Stimulated activated CD8-positive, alpha-beta memory T cell treated with anti-CD3 and anti-CD28 coated beads, Interleukin-15, amount 100 ng/mL, for 1 hour (primary cell): Measurements from ENCODE around the gene NRXN3.

ENCODE experiments used
- DNase-seq: peaks from one replicate; pipeline ENCODE4 v3.0.0-alpha.2; 2020; ENCODE audit warnings: low read depth

NRXN3 gene

DNA sequence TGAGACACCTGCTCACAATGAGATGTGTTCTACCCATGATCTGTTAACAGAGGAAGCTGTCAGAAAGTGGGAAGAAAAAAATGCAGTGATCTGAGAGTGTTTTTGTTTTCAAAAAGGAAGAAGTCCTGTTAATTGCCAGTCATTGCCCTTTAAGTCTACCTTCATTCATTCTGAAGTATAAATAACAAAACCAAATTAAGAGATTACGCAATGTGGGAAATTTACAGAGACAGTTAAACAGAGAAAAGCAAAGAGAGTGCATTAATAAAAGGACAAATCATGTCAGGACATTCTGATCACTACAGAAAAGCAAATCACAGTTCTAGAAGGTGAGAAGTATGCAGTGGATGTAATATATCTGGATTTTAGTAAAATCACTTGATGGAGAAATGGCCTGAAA lies 154.2 kb downstream of the NRXN3 start:
- DNase-seq, result no peak

DNA sequence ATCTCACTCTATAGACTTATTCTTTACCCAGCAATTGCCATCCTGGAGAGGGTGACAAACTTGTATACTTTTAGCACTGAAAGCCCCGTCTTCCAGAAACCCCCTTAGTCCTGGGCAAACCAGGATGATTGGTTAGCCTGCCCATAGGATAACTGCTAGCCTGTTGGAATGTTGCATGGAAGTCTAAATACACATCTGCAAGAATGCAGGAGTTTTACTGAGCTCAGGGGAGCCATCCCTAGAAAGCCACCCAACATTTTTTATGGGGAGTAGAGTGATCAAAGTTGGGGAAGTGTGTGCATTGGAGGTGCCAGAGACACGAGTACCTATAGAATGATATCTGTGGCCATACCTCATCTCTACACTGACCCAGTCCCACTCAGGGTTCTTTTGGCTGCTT lies 155.7 kb downstream of the NRXN3 start:
- no peak for DNase-seq

DNA sequence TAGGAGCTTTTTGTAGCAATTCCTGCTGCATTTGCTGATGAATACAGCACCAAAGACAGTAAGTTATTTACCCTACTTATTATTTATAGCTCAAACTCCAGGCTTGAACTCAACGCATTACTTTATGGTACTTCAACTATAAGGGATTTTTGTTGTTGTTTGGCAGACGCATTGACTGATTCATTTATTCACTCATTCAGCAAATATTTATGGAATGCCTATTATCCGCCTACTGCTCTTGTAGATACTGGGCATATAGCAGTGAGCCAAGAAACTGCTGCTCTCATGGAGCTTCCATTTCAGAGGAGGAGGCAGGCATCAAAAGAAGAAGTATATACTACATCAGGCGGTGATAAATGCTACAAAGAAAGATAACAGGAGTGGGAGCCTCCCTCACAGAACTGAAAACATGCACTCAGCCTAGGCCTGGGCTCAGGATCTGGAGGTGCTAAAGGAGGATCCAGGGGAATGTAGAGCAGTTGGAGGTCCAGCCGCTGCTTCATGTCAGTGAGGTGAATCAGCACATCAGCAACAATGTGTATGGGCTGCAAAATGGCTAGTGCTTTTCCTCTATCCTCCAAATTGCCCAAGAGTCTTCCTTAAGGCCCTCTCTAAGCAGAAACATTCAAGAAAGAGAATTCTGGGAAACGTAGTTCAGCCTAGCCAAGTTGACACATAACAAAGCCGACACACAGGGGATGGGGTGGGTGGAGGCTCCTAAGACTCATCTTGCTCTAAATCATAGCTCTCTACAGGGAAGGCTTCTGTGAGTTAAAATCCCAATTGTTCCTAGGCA lies 157.5 kb downstream of the NRXN3 start:
- DNase-seq, result no peak

DNA sequence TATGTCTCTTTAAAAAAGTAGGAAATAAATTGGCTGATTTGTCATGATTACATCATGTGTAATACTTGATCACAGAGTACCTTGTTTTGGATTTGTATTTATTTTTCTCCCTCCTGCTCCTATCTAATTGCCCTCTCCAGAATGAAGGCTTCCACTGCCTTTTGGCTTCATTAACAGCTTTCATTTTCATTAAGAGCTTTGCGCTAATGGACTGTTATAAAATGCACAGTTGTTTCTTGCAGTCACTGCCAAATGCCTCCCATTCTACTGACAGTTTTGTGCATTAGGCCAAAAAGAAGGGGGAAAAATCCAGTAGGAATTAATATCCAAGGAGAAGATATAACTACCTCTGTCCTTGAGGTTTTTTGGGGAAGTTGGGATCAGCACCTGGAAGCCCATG lies 159.2 kb downstream of the NRXN3 start:
- no peak for DNase-seq

DNA sequence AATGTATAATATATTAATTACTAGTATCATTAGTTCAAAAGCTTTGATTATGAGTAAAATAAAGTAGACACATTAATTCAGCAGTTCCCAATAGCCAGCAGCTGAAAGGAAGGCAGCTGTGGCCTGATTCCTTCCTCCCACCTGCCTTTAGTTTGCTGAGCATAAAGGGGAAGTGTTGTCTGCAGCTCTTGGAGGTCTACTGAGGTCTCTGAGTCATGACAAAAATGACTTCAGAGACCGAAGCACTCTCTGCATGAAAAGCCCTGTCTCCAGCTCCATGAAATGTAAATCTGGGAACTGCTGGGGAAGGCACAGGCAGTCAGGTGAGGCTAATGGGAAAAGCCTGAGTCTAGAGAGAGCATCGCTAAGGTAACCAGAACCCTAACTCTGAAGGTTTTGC lies 165.4 kb downstream of the NRXN3 start:
- no peak for DNase-seq

DNA sequence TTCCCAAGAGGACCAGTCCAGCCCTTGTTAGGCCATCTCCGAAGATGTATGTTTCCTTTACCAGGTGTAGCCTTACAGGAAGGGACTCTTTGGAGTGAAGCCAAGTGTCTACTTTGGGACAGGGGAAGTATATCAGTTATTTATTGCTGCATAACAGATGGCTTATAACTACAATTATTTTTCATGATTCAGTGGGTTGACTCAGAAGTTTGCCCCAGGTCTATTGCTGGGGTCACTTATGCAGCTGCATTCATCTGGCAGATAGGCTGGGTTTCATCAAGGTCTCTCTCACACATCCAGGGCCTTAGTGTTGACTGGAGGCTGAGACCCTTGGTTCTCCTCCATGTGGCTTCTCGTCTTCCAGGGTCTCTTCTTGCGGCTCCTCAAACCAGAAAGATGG lies 170.1 kb downstream of the NRXN3 start:
- DNase-seq, result no peak

DNA sequence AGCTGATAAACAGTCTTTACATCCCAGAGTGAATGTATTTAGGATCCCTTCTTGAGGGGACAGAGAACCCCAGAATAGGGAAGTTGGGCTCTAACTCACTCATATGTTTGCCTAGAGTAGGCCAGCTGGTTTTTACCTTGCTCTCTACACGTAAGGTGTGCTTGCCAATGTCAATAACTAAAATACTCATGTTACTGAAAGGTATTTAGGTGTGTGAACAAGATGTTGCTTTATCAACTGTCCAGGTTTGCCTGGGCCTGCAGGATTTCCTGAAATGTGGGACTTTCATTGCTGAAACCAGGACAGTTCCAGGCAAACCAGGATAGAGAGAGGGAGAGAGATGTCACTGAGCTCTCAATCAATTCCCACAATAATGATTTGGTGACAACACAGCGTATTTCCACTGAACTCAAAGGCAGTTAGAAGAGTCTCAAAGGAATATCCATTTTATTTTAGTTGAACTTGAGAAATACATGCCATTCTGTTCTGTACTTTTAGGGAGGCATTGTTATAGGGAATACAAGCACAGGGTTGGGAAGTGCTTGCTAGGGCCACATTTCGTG lies 171.7 kb downstream of the NRXN3 start:
- no peak for DNase-seq

DNA sequence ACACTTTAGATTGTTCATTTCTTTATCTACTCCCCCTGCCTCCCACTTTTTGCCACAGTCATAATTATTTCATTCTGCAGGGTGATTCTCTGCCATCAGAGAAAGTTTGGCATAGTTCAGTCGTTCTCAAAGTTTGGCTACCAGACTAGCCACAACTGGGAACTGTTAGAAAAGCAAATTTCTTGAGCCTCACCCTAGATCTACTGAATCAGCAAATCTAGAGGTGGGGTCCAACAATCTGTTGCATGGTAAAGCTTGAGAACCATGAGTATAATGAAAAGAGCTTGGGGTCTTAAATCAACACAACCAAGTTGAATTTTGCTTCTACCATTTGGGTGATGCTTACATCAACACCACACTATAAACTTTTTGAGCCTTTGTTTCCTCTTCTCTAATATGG lies 172.7 kb downstream of the NRXN3 start:
- DNase-seq, result no peak

DNA sequence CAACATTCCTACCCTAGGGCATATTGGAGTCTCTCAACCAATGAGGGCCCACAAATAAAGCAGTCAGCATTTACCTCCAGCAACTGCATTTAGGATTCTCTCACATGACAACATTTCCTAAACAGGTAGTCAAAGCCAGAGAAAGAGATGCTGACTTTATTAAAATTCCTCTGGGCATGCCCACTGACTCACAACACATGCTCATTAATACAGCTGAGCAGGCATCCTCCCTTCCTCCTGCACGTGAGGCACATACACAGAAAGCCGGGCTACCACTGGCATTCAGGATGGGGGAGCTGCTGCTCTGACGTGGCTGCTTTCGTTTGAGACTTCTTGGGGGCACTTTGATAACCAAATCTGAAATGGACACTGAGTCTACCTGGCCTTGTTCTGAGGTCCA lies 174.1 kb downstream of the NRXN3 start:
- DNase-seq, result no peak

DNA sequence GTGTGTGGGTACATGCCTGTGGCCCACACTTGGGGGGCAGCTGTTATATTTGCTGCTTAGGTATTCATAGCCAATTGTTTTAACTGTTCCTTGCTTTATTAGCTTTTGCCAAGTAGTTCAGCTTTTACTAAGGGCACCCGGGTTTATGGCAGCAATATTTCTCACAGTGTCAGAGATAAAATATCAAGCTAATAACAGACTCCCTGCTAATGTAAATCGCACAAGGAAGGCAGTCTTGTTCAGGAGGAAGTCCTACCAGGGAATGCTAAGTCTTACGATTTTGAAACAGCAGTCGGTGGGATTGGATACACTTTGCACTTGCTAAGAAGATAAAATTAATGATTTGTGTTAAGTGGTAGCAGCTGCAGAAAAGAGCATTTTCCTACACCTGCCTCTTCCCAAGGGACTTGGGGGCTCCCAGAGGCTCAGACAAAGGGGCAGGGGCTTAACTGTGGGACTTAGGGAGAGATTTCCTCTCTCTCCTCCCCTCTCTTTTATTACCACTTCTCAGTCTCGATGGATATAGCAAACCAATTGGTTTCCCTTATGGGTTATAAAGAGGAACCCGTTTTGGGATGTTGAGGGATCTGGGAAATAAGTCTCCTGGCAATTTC lies 175.1 kb downstream of the NRXN3 start:
- DNase-seq, result no peak

DNA sequence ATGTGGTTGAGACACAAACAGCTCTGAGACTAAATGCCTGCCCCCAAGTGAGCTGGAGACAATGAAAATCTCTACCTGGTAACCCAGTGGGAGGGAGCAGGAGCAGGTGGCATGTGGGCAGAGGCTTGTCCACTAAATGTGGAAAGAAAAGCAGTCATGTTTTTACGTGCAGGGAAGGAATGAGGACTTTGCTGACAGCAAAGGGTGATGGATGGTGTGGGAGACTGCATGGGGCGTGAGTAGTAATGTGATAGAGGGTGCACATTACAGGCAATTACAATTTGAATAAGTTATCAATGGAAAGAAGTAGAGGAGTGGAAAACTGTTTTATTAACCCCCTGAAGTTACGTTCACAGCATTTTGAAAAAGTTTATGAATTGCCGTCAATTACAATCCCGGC lies 176.6 kb downstream of the NRXN3 start:
- DNase-seq, result no peak

DNA sequence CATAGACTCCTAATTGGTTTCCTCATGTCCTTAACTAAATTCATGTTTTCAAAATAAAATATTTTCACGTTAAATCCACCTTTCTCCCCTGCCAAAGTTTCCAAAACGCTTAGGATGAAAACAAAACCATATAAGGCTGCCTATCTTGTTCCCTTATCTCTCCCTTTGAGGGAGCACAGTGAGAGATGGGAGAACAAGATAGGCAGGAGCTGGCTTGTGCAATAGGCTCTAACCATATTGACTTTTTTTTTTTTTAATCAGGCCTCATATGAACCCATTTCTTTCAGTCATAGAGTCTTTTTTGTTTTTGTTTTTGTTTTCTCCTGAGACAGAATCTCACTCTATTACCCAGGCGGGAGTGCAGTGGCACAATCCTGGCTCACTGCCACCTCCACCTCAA lies 184.9 kb downstream of the NRXN3 start:
- DNase-seq, result no peak

DNA sequence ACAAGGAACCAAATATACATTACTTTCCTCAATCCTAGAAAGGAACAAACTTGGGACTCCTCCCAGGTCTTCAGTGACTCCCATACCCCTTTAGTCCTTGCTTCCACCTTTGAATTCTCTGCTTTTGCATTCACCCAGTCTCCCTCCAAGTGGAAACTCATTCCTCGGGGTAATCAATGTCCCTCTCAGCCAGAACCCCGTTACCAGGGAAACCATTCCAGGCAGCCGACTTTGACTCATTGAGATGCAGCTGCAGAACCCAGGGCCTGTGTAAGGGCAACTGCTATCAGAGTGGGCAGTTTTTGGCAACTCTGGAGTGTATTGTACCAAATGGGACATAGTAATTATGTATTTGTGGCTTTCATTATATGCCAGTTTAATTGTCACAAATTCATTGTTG lies 186.2 kb downstream of the NRXN3 start:
- no peak for DNase-seq

DNA sequence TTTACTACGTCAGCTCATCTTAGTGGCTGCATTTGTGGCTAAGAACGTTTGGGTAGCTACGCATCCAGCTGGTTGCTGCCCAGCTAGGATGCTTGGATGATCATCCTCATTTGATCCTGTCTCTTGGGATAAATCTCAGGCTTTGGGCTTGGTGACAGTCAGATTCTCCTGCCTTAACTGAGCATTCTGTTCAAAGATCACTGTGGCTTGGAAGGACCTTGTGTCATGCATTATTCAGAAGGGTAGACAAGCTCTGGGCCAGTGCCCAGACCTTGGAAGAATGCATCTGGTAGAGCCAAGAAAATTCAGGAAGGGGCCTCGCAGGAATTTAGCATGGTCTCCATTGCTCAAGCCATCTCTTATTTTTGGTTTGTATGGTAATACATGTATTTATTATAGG lies 188.4 kb downstream of the NRXN3 start:
- DNase-seq, result no peak

DNA sequence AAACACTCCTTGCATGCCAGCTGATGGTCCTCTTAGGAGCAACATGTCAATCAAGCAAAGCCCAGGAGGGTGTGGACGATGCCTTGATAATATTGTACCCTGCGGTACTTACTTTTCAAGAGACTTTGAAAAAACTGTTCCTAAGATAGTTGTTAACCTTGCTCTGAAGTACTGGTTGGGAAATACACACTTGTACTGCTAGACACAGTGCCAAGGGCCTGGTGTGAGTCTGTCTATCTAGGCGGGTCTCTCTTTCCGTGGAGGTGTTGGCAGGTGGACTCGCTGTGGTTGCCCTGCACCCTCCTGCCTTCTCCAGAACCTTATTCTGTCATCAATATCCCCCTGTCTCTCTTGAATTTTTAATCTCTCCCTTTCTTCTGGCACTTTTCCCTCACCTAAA lies 189.4 kb downstream of the NRXN3 start:
- no peak for DNase-seq

DNA sequence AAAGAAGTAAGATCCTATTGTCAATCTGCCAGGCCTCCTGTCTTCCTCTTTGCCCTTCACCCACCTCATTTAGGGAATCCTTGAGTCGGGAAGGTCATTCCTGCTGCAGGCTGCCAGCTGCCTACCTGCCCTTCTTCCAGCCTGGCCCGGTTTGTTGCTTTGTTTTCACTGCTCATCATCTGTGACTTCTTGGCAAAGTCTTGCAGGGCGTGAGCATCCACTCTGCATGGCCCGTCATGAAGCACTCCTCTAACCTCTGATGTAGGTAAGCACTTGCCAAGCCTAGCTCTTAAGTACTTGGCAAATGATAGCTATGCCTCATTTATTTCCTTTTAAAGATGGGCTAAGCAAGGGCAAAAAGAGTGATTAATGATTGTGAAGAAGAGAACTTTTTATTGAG lies 192.8 kb downstream of the NRXN3 start:
- no peak for DNase-seq

DNA sequence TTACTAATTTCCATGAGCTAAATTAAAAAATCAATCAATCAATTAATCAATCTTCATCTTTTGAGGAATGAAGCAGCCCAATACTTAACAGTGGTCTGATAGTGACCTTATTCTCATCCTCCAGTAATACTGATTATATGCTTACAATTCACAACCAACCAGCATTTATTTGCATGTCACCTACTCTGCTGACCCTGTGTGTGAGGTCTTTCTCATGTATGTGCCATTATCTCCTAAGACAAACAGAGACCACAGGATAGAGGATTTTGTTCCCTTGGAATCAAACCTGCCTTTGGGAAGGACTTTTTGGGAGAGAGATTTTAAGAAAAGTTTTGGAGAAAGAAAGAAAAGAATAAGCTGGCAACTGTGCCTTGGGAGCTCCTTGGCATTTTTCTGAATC lies 197.2 kb downstream of the NRXN3 start:
- no peak for DNase-seq

DNA sequence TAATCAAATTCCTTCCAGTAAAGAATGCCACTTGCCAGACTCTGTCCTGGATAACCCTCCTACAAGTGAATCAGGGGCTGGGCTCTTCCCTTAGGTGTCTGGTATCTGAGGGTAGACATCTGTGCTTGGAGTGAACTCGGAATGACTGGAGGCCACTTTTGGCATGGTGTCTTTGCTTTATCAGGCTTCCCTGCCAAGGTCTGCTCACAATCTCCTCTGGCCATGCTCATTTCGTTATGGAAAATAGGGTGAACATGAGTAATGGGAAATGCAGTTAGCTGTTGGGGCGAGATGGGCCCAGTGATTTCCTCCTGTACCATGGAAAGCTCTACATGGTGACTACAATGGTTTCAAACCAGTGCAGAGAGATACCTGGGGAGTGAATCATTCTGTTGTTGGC lies 212.9 kb downstream of the NRXN3 start:
- no peak for DNase-seq

DNA sequence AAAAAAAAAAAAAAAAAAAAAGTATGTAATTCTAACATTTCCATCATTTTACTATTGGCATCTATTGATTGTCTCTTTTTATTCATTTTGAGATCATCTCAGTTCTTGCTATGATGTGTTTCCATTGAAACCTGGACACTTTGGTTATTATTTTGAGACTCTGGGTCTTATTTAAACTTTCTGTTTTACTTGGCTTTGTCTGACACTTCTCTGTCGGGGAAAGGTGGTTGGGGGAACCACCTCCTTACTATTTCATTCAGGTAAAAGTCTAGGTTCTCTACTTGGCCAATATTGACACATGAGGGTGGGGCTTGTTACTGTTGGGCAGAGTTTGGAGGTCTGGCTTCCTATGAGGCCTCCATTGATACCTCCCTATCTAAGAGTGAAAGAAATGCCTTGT lies 228.0 kb downstream of the NRXN3 start:
- no peak for DNase-seq

DNA sequence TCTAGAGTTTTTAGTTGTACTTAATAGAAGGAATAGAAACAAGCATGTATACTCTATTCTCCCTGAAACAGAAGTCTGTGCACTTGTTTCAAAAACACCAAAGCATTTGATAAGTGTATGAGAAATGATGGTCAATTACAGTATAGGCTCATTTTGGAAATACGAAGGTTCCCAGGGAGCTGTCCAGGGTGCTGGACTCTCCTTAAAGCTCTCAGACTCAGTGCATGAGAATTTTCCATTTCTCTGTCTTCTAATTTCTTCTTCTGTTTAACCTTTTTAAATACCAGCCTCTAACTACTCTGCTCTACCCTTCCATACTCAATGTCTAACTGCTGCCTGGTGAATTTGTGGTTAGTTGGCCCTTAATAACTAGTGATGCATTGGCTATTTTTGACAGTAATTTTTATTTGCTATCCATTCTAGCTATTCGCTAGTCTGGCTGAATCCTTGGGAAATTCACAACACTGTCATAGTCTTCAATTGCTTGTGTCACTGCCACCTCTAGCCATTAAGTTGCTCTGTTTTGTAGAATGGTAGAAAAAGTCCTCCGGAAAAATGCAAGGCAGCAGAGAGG lies 229.2 kb downstream of the NRXN3 start:
- DNase-seq, result no peak

DNA sequence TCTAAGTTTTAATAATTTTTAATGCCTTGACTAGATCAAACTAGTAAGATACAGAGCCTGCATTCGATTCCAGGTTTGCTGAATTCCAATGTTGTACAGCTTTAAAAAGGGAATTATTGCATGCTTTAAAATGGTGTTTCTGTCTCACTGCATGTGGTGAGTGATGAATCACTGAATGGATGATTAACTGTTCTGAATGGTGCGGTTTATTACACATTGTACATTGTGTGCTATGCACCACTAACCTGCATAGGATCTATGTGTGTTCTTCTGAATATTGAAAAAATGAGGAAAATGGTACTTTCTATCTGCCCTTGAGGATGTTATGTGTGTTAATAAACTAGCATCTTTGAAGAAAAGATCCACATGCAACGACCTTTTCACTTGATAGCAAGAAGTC lies 231.7 kb downstream of the NRXN3 start:
- DNase-seq, result no peak

DNA sequence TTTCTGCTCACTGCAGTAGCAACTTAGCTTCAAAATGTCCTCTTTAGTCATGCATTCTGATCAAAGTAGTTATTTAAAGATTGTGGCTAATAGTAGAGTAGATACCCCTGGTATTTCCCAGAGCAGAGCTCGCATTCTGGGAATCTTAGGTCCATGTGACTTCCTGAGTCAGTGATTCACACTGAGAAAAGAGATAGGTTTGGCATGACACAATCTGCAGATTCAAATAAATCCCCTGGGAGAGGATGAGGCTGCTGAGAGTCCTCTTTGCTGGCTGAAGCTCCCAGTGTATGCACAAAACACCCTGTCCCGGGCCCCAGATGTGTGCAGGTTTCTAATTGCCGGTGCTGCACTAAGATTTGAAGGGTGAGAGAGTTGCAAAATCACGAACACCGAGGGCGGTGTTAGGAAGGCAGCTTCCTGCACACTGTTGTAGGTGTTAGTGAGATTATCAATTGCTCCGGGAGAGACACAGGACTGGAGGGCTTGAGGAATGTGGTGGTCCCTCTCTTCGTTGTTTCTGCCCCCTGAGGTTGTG lies 233.2 kb downstream of the NRXN3 start:
- no peak for DNase-seq
